Mucosa of rectum (tissue), 2 donors: ENCODE measurements around the gene SUPT5H.
A peak's percentile ranks its signal among the peaks of the same experiment; 100 is the strongest.

Source experiments
- H3K27ac ChIP-seq, 2 donors: one replicate each; pipeline ENCODE4 v1.7.0; 2013; ENCODE audit warnings: inconsistent platforms in 2 of 2, low read depth in 2 of 2, low read length in 2 of 2
- H3K27me3 ChIP-seq, 2 donors: one replicate each; pipeline ENCODE4 v1.7.0; 2013; ENCODE audit warnings: low read length in 2 of 2; ENCODE audit not compliant: control insufficient read depth in 2 of 2, insufficient read depth in 2 of 2
- H3K36me3 ChIP-seq, 2 donors: one replicate each; pipeline ENCODE4 v1.7.0; 2013; ENCODE audit warnings: low read length in 2 of 2; ENCODE audit not compliant: control insufficient read depth in 2 of 2, insufficient read depth in 2 of 2
- H3K4me1 ChIP-seq, 2 donors: one replicate each; pipeline ENCODE4 v1.7.0; 2013; ENCODE audit warnings: low read length in 2 of 2, mild to moderate bottlenecking in 1 of 2; ENCODE audit not compliant: control insufficient read depth in 2 of 2, insufficient read depth in 2 of 2
- H3K4me3 ChIP-seq, 2 donors: one replicate each; pipeline ENCODE4 v1.7.0; 2013; ENCODE audit warnings: low read length in 2 of 2
- H3K9ac ChIP-seq, 2 donors: one replicate each; pipeline ENCODE4 v1.7.0; 2013; ENCODE audit warnings: low read length in 2 of 2, low read depth in 1 of 2, mild to moderate bottlenecking in 1 of 2
- H3K9me3 ChIP-seq, 2 donors: one replicate each; pipeline ENCODE4 v1.7.0; 2013; ENCODE audit warnings: low read length in 2 of 2; ENCODE audit not compliant: control insufficient read depth in 2 of 2
- donor health status: healthy.
- donor health status: Normal muscosa, but diverticular disease.

Gene SUPT5H

GRCh38 chr19:39445196-39446111 lies at the start of gene SUPT5H:
Gene SUPT5H, plus strand, starts transcription at chr19:39445582. Its CDS starts 309 bp downstream, at chr19:39445891.
- H3K9me3 ChIP-seq, result no peaks in the 10 kb centered on the region
- H3K4me1 ChIP-seq, result peaks cover 12 to 29% of the 10 kb centered on the region in 2 donors
- H3K36me3 ChIP-seq, result peaks cover 0 to 2% of the 10 kb centered on the region in 2 donors
- peak within 1 kb of the TSS; percentile 99 for H3K4me3 ChIP-seq
- peak within 1 kb of the TSS; percentile 95 for H3K27ac ChIP-seq
- H3K27me3 ChIP-seq, result no peaks in the 10 kb centered on the region
- H3K9ac ChIP-seq, result peak within 1 kb of the TSS; percentile 95 to 100

GRCh38 chr19:39397360-39398296 lies 47.8 kb upstream of the SUPT5H start:
- Histone ChIP-seq H3K27ac (peak overlapping the region; percentile 97 to 99), H3K4me1 (peaks cover 46 to 53% of the 10 kb centered on the region in 2 donors), H3K4me3 (peak overlapping the region; percentile 25 to 56), H3K36me3 (peaks cover 16 to 20% of the 10 kb centered on the region in 2 donors), H3K9me3 (no peaks in the 10 kb centered on the region), H3K9ac (peak overlapping the region; percentile 79 to 84), H3K27me3 (no peaks in the 10 kb centered on the region)

- H3K36me3 ChIP-seq, result peaks cover 16 to 18% of the 10 kb centered on the region in 2 donors
- peak overlapping the region; percentile 97 to 99 for H3K27ac ChIP-seq
- H3K9ac ChIP-seq, result peak overlapping the region; percentile 79 to 84
- H3K27me3 ChIP-seq, result no peaks in the 10 kb centered on the region
- H3K4me3 ChIP-seq, result peak overlapping the region; percentile 49 to 56
- peaks cover 47 to 60% of the 10 kb centered on the region in 2 donors for H3K4me1 ChIP-seq
- no peaks in the 10 kb centered on the region for H3K9me3 ChIP-seq
Observed at GRCh38 chr19:39398297-39398864, 47.0 kb upstream of the SUPT5H start.

- Histone ChIP-seq H3K9ac (peak overlapping the region; percentile 15 to 17), H3K27ac (peak overlapping the region; percentile 97 to 99)
Observed at GRCh38 chr19:39399668-39400050, 45.7 kb upstream of the SUPT5H start.

GRCh38 chr19:39400061-39400460 lies 45.3 kb upstream of the SUPT5H start:
- Histone ChIP-seq H3K9me3 (no peaks in the 10 kb centered on the region), H3K27ac (peak overlapping the region; percentile 97 to 99), H3K36me3 (peaks cover 9% of the 10 kb centered on the region in 2 donors), H3K4me3 (no peak overlapping the region), H3K27me3 (no peaks in the 10 kb centered on the region), H3K9ac (peak overlapping the region in 1 of 2 donors; percentile 15), H3K4me1 (peaks cover 54 to 72% of the 10 kb centered on the region in 2 donors)

More at GRCh38 chr19:39399668-39400050, 45.7 kb upstream of the SUPT5H start:
- peaks cover 54 to 68% of the 10 kb centered on the region in 2 donors for H3K4me1 ChIP-seq
- no peaks in the 10 kb centered on the region for H3K9me3 ChIP-seq
- no peaks in the 10 kb centered on the region for H3K27me3 ChIP-seq
- peaks cover 9 to 10% of the 10 kb centered on the region in 2 donors for H3K36me3 ChIP-seq
- peak overlapping the region in 1 of 2 donors; percentile 12 for H3K4me3 ChIP-seq

GRCh38 chr19:39401070-39401548 lies 44.3 kb upstream of the SUPT5H start:
- Histone ChIP-seq H3K9ac (peak overlapping the region; percentile 86 to 93), H3K4me1 (peaks cover 64 to 82% of the 10 kb centered on the region in 2 donors), H3K9me3 (no peaks in the 10 kb centered on the region), H3K27ac (peak overlapping the region; percentile 98 to 100), H3K36me3 (peaks cover 3 to 4% of the 10 kb centered on the region in 2 donors), H3K4me3 (peak overlapping the region; percentile 33 to 72), H3K27me3 (no peaks in the 10 kb centered on the region)

- H3K4me3 ChIP-seq, result peak overlapping the region; percentile 58 to 72
- peak overlapping the region; percentile 98 to 100 for H3K27ac ChIP-seq
- peaks cover 3 to 4% of the 10 kb centered on the region in 2 donors for H3K36me3 ChIP-seq
- H3K9me3 ChIP-seq, result no peaks in the 10 kb centered on the region
- peaks cover 65 to 84% of the 10 kb centered on the region in 2 donors for H3K4me1 ChIP-seq
- peak overlapping the region; percentile 86 to 93 for H3K9ac ChIP-seq
- H3K27me3 ChIP-seq, result no peaks in the 10 kb centered on the region
Observed at GRCh38 chr19:39401549-39402345, 43.6 kb upstream of the SUPT5H start.

GRCh38 chr19:39402346-39403300 lies 42.8 kb upstream of the SUPT5H start:
- peaks cover 61 to 77% of the 10 kb centered on the region in 2 donors for H3K4me1 ChIP-seq
- no peaks in the 10 kb centered on the region for H3K27me3 ChIP-seq

More at GRCh38 chr19:39402346-39403300, 42.8 kb upstream of the SUPT5H start:
- peak overlapping the region; percentile 98 to 100 for H3K27ac ChIP-seq
- peaks cover 0 to under 1% of the 10 kb centered on the region in 2 donors for H3K36me3 ChIP-seq
- peak overlapping the region; percentile 86 to 93 for H3K9ac ChIP-seq
- peak overlapping the region; percentile 58 to 72 for H3K4me3 ChIP-seq
- no peaks in the 10 kb centered on the region for H3K9me3 ChIP-seq
